Adipocyte (in vitro differentiated cells): ENCODE data around the gene SLCO1A2.

ENCODE experiments used
- DNase-seq: peaks from one replicate; pipeline ENCODE4 v3.0.0-alpha.2; 2015; ENCODE audit warnings: low read depth
- H3K27me3 ChIP-seq: replicated peaks from 2 replicates; pipeline ENCODE4 v1.7.0; 2013; ENCODE audit warnings: mild to moderate bottlenecking, low read length, moderate library complexity; ENCODE audit not compliant: control insufficient read depth, insufficient read depth
- H3K36me3 ChIP-seq: 2 replicates; pipeline ENCODE4 v1.7.0; 2013; ENCODE audit warnings: low read length, mild to moderate bottlenecking, moderate library complexity; ENCODE audit not compliant: control insufficient read depth, insufficient read depth, severe bottlenecking
- H3K4me1 ChIP-seq: 2 replicates; pipeline ENCODE4 v1.7.0; 2013; ENCODE audit warnings: mild to moderate bottlenecking, low read length, moderate library complexity; ENCODE audit not compliant: control insufficient read depth, insufficient read depth
- H3K4me3 ChIP-seq: 2 replicates; pipeline ENCODE4 v1.7.0; 2013; ENCODE audit warnings: mild to moderate bottlenecking, low read length, moderate library complexity
- H3K9ac ChIP-seq: 2 replicates; pipeline ENCODE4 v1.7.0; 2013; ENCODE audit warnings: mild to moderate bottlenecking, low read length, moderate library complexity
- H3K9me3 ChIP-seq: 2 replicates; pipeline ENCODE4 v1.7.0; 2013; ENCODE audit warnings: mild to moderate bottlenecking, low read length, moderate library complexity; ENCODE audit not compliant: control insufficient read depth

Gene SLCO1A2

GRCh38 chr12:21324551-21324950 lies 10.2 kb downstream of the SLCO1A2 start:
- Histone ChIP-seq H3K36me3 (no peaks in the 10 kb centered on the region), H3K4me3 (no peak overlapping the region), H3K4me1 (no peaks in the 10 kb centered on the region), H3K9ac (no peak overlapping the region), H3K27me3 (no peaks in the 10 kb centered on the region), H3K9me3 (peaks cover 11% of the 10 kb centered on the region)
- no peak for DNase-seq

GRCh38 chr12:21323736-21324135 lies 11.0 kb downstream of the SLCO1A2 start:
- no peak overlapping the region for H3K9ac ChIP-seq
- peaks cover 11% of the 10 kb centered on the region for H3K9me3 ChIP-seq
- no peaks in the 10 kb centered on the region for H3K27me3 ChIP-seq
- no peak overlapping the region for H3K4me3 ChIP-seq
- no peaks in the 10 kb centered on the region for H3K4me1 ChIP-seq
- H3K36me3 ChIP-seq, result no peaks in the 10 kb centered on the region
- DNase-seq, result no peak

DNA sequence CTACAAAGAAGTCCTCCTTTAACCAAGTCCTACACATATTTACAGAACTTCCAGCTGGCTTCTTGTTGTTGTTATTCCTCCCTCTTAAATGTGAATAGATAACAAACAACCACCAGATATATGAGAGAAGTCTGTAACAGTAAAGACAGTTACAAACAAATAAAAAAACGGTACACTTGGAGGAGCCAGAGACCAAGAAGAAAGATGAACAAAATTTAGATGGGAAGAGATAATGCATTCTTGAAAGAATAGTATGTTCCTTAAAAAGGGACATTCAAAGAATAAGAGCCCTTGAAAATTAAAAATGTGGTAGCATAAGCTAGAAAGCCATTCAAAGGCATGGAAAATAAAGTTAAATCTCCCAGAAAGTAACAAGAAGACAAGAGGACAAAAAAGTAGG lies 25.9 kb downstream of the SLCO1A2 start:
- no peak overlapping the region for H3K4me3 ChIP-seq

DNA sequence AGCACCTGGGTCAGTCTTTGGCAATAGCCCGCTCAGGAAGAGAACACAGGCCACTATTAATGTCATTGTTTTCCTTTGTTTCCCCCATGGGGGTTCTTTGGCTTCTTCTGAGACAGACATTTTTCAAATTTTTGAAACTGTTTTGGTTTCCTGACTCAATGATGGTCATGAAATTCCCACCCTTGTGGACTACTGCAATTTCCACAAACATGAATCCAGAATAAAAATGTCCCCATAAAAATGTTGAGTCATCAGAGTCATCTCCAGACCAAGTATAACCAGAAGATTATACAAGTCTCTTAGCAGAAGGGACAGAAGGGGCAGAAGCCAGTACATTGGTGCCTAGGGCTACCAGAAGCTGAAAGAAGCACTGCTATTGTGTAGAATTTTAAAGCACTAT lies 29.1 kb downstream of the SLCO1A2 start:
- no peak for DNase-seq
- Histone ChIP-seq H3K36me3 (no peaks in the 10 kb centered on the region), H3K4me1 (no peaks in the 10 kb centered on the region), H3K9me3 (no peaks in the 10 kb centered on the region), H3K9ac (no peak overlapping the region), H3K4me3 (no peak overlapping the region), H3K27me3 (peaks cover 4% of the 10 kb centered on the region)

More for the DNA sequence above, 25.9 kb downstream of the SLCO1A2 start:
- peak; percentile 2 for DNase-seq
- Histone ChIP-seq H3K36me3 (no peaks in the 10 kb centered on the region), H3K9ac (no peak overlapping the region), H3K4me1 (no peaks in the 10 kb centered on the region), H3K9me3 (no peaks in the 10 kb centered on the region), H3K27me3 (peaks cover 4% of the 10 kb centered on the region)

GRCh38 chr12:21300632-21301031 lies 34.1 kb downstream of the SLCO1A2 start:
- Histone ChIP-seq H3K4me3 (no peak overlapping the region), H3K36me3 (no peaks in the 10 kb centered on the region), H3K4me1 (no peaks in the 10 kb centered on the region), H3K27me3 (no peaks in the 10 kb centered on the region), H3K9ac (no peak overlapping the region), H3K9me3 (no peaks in the 10 kb centered on the region)
- DNase-seq, result no peak

DNA sequence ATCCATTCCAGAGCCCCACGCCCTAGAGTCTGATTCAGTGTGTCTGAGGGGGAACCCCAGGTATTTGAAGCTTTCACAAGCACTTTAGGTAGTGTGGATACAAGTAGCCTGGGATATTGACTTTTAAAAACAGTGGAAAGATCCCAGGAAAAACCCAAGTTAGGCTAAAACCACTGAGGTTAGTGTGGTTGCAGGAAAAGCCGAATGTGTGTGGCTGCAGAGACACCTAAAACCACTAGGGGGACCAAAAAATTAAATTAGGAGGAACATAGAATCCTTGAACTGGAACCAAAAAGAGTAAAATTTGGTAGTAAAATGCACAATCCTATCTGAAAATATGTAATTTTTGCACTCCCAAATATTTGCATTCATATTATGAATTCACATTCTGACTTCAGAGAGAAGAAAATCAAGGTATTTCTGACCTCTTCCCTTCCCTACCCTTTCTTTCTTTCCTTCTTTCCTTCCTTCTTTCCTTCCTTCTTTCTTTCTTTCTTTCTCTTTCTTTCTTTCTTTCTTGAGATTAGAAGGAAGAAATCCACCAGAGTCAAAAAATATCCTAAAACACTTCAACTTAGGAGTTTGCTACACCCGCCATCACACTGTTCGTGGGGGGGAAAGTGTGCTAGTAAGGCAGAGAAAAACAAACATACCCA lies 37.8 kb downstream of the SLCO1A2 start:
- DNase-seq, result peak; percentile 59
- Histone ChIP-seq H3K9ac (no peak overlapping the region), H3K36me3 (no peaks in the 10 kb centered on the region), H3K4me1 (no peaks in the 10 kb centered on the region), H3K9me3 (no peaks in the 10 kb centered on the region), H3K4me3 (no peak overlapping the region), H3K27me3 (no peaks in the 10 kb centered on the region)

DNA sequence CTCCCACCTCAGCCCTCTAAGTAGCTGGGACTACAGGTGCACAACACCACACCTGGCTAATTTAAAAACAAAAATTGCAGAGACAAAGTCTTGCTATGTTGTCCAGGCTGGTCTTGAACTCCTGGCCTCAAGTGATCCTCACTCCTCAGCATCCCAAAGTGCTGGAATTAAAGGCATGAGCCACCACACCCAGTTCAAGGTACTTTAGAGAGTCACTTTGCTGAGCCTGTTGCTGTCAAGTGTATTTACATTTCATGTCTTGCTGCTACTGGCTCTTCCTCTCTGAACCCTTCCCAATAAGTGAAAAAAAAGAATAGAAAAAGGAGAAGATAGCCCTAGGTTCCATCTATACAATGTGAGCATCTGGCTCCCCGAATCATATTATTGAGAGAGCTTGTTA lies 38.4 kb downstream of the SLCO1A2 start:
- H3K36me3 ChIP-seq, result no peaks in the 10 kb centered on the region
- no peaks in the 10 kb centered on the region for H3K9me3 ChIP-seq
- H3K4me1 ChIP-seq, result no peaks in the 10 kb centered on the region
- H3K4me3 ChIP-seq, result no peak overlapping the region
- no peaks in the 10 kb centered on the region for H3K27me3 ChIP-seq
- DNase-seq, result no peak
- H3K9ac ChIP-seq, result no peak overlapping the region

DNA sequence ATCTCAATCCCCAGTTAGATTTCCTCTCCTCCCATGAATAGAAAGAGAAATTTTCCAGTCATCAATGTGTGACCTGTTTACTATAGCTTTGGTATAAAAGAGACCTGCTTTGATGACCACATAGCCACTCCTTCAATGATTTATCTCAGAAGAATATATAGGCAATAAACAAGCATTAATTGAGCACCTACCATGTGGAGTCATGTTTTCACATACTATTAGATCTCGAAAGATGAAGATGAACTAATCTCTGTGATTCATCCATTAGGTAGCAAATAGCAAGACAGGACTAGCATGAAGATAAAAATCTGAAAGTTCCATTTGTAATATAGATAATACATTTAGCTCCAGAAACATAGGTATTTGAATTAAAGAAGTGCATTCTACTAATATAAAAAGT lies 40.5 kb downstream of the SLCO1A2 start:
- no peak for DNase-seq
- no peaks in the 10 kb centered on the region for H3K9me3 ChIP-seq
- H3K36me3 ChIP-seq, result no peaks in the 10 kb centered on the region
- no peaks in the 10 kb centered on the region for H3K4me1 ChIP-seq
- no peaks in the 10 kb centered on the region for H3K27me3 ChIP-seq
- H3K9ac ChIP-seq, result no peak overlapping the region
- no peak overlapping the region for H3K4me3 ChIP-seq

DNA sequence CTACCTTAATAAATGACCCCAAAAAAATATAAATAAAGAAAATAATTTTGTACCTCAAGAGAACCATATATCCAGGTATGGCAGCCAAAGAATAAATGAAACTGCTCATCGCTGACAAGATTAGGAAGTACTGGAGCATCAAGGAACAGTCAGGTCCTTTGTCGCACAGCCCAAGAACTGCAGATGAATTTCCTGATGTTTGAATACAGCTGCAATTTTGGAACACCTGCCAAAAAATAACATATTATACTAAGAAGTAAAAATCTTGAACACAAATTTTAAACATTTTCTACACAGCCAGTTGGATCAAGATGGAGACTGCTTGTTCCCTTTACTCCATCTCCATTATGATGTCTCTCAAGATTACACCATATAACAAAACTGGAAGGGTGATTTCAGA lies 42.6 kb downstream of the SLCO1A2 start:
- Histone ChIP-seq H3K4me1 (no peaks in the 10 kb centered on the region), H3K9ac (no peak overlapping the region), H3K9me3 (no peaks in the 10 kb centered on the region), H3K4me3 (no peak overlapping the region), H3K27me3 (no peaks in the 10 kb centered on the region), H3K36me3 (no peaks in the 10 kb centered on the region)
- DNase-seq, result no peak

GRCh38 chr12:21289698-21290097 lies 45.0 kb downstream of the SLCO1A2 start:
- Histone ChIP-seq H3K9me3 (no peaks in the 10 kb centered on the region), H3K4me1 (no peaks in the 10 kb centered on the region)

DNA sequence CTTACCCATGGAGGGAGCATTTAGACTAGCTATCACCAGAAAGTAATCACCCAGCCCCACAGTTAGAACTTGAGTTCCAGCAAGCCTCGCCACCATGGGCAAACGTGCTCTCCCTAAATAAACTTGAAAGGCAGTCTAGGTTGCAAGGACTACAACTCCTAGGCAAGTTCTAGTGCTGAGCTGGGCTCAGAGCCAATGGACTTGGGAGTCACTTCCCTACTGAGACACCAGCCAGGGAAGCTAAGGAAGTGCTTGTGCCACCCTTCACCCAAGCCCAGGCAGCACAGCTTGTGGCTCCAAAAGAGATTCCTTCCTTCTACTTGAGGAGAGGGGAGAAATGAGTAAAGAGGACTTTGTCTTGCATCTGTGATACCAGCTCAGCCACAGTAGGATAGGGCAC lies 57.9 kb downstream of the SLCO1A2 start:
- Histone ChIP-seq H3K4me3 (no peak overlapping the region), H3K9me3 (no peaks in the 10 kb centered on the region), H3K36me3 (no peaks in the 10 kb centered on the region), H3K4me1 (no peaks in the 10 kb centered on the region), H3K9ac (no peak overlapping the region), H3K27me3 (no peaks in the 10 kb centered on the region)
- no peak for DNase-seq

More at GRCh38 chr12:21289698-21290097, 45.0 kb downstream of the SLCO1A2 start:
- no peak for DNase-seq
- Histone ChIP-seq H3K4me3 (no peak overlapping the region), H3K36me3 (no peaks in the 10 kb centered on the region), H3K27me3 (no peaks in the 10 kb centered on the region), H3K9ac (no peak overlapping the region)

DNA sequence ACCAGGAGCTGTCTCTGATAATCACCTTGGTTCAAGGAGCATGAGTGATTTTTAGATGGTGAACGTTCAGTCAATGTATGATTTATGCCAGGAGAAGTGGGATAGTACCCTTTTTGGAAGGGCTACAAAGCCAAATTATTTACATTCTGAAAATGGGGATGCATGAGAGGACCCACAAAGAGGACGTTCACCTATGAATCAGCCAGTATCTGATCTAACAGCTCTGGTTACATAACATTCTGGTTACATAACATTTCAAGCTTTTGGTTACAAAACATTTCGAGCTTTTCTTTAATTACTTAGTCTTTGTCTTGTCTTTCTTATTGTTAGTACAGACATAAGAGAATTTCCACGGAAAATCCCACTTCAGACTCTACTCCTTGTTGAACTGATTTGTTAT lies 68.8 kb downstream of the SLCO1A2 start:
- Histone ChIP-seq H3K4me1 (peaks cover 4% of the 10 kb centered on the region), H3K9me3 (peaks cover 11% of the 10 kb centered on the region), H3K36me3 (no peaks in the 10 kb centered on the region), H3K9ac (no peak overlapping the region), H3K27me3 (no peaks in the 10 kb centered on the region), H3K4me3 (no peak overlapping the region)
- DNase-seq, result no peak
